Loucy (cell line): ENCODE measurements around the gene LBH.

Experiments
- H2AFZ ChIP-seq: fragments of 200-600 bp; sonication (generic); 2 replicates; pipeline ENCODE4 v1.6.0; 2016; ENCODE audit warnings: antibody characterized with exemption, mild to moderate bottlenecking, low read length, moderate library complexity
- H3F3A ChIP-seq: fragments of 200-600 bp; 2 replicates; pipeline ENCODE4 v1.6.0; 2016; ENCODE audit warnings: antibody characterized with exemption, low read depth, mild to moderate bottlenecking
- H3K27me3 ChIP-seq: fragments of 200-600 bp; sonication (generic); 2 replicates; pipeline ENCODE4 v1.6.1; 2014; ENCODE audit warnings: low read length, mild to moderate bottlenecking; ENCODE audit not compliant: insufficient read depth, poor library complexity, severe bottlenecking
- H3K36me3 ChIP-seq: fragments of 200-600 bp; sonication (generic); 2 replicates; pipeline ENCODE4 v1.6.1; 2016; ENCODE audit warnings: low read length; ENCODE audit not compliant: insufficient read depth
- H3K4me1 ChIP-seq: fragments of 200-600 bp; sonication (generic); 2 replicates; pipeline ENCODE4 v1.5.1; 2014; ENCODE audit warnings: low read length, mild to moderate bottlenecking; ENCODE audit not compliant: insufficient read depth, poor library complexity, severe bottlenecking
- H3K4me2 ChIP-seq: fragments of 200-600 bp; sonication (generic); 2 replicates; pipeline ENCODE4 v1.6.0; 2014; ENCODE audit warnings: antibody characterized with exemption, low read length, low read depth, mild to moderate bottlenecking; ENCODE audit not compliant: poor library complexity, severe bottlenecking
- H3K4me3 ChIP-seq: fragments of 200-600 bp; sonication (generic); 2 replicates; pipeline ENCODE4 v1.5.1; 2014; ENCODE audit warnings: low read length, mild to moderate bottlenecking, mixed read lengths; ENCODE audit not compliant: poor library complexity, severe bottlenecking
- H3K79me2 ChIP-seq: fragments of 200-600 bp; sonication (generic); 2 replicates; pipeline ENCODE4 v1.6.1; 2014; ENCODE audit warnings: low read length; ENCODE audit not compliant: insufficient read depth
- H3K9ac ChIP-seq: fragments of 200-600 bp; sonication (generic); 2 replicates; pipeline ENCODE4 v1.6.0; 2014; ENCODE audit warnings: mild to moderate bottlenecking, low read depth, low read length, moderate library complexity; ENCODE audit not compliant: poor library complexity, severe bottlenecking
- H3K9me2 ChIP-seq: fragments of 200-600 bp; sonication (generic); replicated peaks from 2 replicates; pipeline ENCODE4 v1.6.1; 2016; ENCODE audit warnings: low read depth, low read length, mixed read lengths
- H3K9me3 ChIP-seq: fragments of 200-600 bp; sonication (generic); 2 replicates; pipeline ENCODE4 v1.6.1; 2014; ENCODE audit warnings: mild to moderate bottlenecking, antibody characterized with exemption, low read length, low read depth; ENCODE audit not compliant: insufficient read depth
- H4K20me1 ChIP-seq: fragments of 200-600 bp; sonication (generic); 2 replicates; pipeline ENCODE4 v1.6.0; 2014; ENCODE audit warnings: antibody characterized with exemption, low read length, mild to moderate bottlenecking; ENCODE audit not compliant: insufficient read depth, poor library complexity, severe bottlenecking
- EZH2phosphoT487 ChIP-seq: fragments of 200-600 bp; IDR thresholded peaks from 2 replicates; pipeline ENCODE4 v1.6.1; 2018; ENCODE audit warnings: antibody characterized with exemption, mild to moderate bottlenecking, moderate library complexity, borderline replicate concordance
- TF ChIP-seq, protein P1 (sequence below): fragments of 200-600 bp; sonication (generic); conservative IDR thresholded peaks from 2 replicates; pipeline ENCODE4 v1.5.1; 2014; ENCODE audit warnings: mild to moderate bottlenecking, antibody characterized with exemption, low read length

Gene LBH

DNA sequence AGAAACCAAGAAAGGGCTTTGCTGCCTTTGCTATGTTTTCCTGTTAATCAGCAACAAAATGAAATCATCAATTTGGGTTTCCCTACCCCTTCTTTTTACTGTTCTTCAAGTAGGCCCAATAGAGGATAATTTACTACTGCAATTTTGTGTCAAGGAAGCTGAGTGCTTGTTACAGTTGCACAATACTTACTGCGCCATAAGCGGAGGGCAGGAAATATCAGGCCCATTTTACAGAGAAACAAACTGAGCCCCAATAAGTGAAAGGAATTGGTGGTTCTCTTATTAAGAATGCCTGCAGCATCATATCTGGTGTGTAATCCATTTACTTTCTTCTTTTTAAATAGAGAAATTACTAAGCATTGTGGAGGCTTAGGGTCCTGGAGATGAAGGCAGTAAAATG is 9.3 kb upstream of the LBH start:
- no peaks in the 10 kb centered on the region for H3K79me2 ChIP-seq
- no peak overlapping the region for H3K4me2 ChIP-seq
- H3K4me3 ChIP-seq, result no peak overlapping the region
- H3K9ac ChIP-seq, result no peak overlapping the region
- TF ChIP-seq, protein P1, sequence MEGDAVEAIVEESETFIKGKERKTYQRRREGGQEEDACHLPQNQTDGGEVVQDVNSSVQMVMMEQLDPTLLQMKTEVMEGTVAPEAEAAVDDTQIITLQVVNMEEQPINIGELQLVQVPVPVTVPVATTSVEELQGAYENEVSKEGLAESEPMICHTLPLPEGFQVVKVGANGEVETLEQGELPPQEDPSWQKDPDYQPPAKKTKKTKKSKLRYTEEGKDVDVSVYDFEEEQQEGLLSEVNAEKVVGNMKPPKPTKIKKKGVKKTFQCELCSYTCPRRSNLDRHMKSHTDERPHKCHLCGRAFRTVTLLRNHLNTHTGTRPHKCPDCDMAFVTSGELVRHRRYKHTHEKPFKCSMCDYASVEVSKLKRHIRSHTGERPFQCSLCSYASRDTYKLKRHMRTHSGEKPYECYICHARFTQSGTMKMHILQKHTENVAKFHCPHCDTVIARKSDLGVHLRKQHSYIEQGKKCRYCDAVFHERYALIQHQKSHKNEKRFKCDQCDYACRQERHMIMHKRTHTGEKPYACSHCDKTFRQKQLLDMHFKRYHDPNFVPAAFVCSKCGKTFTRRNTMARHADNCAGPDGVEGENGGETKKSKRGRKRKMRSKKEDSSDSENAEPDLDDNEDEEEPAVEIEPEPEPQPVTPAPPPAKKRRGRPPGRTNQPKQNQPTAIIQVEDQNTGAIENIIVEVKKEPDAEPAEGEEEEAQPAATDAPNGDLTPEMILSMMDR, result no peak
- no peak for TF ChIP-seq EZH2phosphoT487
- H3K9me2 ChIP-seq, result no peaks in the 10 kb centered on the region
- H3K4me1 ChIP-seq, result peaks cover 36% of the 10 kb centered on the region
- H3F3A ChIP-seq, result no peaks in the 10 kb centered on the region
- H2AFZ ChIP-seq, result no peak overlapping the region
- no peaks in the 10 kb centered on the region for H3K36me3 ChIP-seq
- no peaks in the 10 kb centered on the region for H3K9me3 ChIP-seq
- H4K20me1 ChIP-seq, result no peaks in the 10 kb centered on the region
- no peaks in the 10 kb centered on the region for H3K27me3 ChIP-seq

DNA sequence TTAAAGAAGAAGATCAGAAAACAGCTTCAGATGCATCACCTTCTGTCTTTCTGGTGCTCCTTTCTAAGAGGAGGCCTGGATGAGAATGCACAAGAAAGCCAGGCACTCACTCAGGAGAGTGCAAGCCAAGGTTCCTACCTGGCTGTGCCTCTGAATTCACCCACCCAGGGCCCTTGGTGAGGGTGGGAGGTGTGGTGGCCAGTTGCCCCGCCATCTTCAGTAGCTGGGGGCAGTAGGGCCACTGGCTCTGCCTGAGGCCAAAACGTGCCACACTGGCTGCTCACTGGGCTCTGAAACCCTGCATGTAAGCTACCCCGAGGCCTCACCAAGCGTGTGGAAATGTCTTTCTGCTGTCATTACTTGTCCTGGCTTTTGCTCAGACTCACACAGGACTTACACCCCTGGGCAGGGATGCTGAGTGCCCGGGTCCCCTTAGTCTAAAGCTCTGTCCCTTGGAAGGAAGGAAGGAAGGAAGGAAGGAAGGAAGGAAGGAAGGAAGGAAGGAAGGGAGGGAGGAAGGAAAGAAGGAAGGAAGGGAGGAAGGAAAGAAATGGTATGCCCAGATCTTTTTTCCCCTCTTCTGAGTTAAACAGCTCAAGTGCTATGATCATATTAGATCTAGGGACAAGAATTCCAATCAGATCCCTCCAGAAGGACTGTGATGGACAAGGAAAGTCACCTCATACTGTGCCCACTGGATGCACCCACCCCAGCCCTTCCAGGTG is 8.5 kb upstream of the LBH start:
- H3K9ac ChIP-seq, result no peak overlapping the region

DNA sequence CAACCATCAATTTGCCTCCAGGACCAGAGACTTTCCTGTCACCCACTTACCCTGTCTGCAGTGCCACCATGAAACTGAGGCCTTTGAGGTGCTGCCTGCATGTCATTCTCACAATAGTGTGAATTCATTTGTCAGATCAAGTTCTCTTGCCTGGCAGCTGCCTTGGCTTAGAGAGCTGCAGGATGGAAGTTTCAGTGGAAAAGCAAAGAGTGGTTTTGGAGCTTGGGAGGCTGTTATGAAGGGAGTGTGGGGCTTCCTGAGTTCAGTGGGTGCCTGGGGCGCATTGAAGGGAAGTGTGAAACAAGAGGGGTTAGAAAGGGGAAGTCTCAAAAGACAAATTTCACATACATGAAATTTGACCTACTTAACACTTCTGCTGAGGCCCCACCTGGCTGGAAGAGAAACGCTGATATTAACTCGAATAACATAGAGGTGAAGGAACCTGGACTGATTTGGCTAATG is 7.9 kb upstream of the LBH start:
- peaks cover 36% of the 10 kb centered on the region for H3K4me1 ChIP-seq
- H3K9me2 ChIP-seq, result no peaks in the 10 kb centered on the region
- no peaks in the 10 kb centered on the region for H3K27me3 ChIP-seq
- H3K79me2 ChIP-seq, result no peaks in the 10 kb centered on the region
- no peak for TF ChIP-seq EZH2phosphoT487
- TF ChIP-seq, protein P1, result no peak
- H3K36me3 ChIP-seq, result no peaks in the 10 kb centered on the region
- peak overlapping the region; percentile 51 for H2AFZ ChIP-seq
- no peaks in the 10 kb centered on the region for H3K9me3 ChIP-seq
- H3K4me2 ChIP-seq, result no peak overlapping the region
- no peak overlapping the region for H3K9ac ChIP-seq
- H4K20me1 ChIP-seq, result no peaks in the 10 kb centered on the region
- H3K4me3 ChIP-seq, result no peak overlapping the region
- H3F3A ChIP-seq, result no peaks in the 10 kb centered on the region

More for the DNA sequence above, 8.5 kb upstream of the LBH start:
- Histone ChIP-seq H3K36me3 (no peaks in the 10 kb centered on the region), H3F3A (no peaks in the 10 kb centered on the region), H3K4me2 (no peak overlapping the region), H3K4me3 (no peak overlapping the region), H3K9me3 (no peaks in the 10 kb centered on the region), H3K27me3 (no peaks in the 10 kb centered on the region), H4K20me1 (no peaks in the 10 kb centered on the region), H3K9me2 (no peaks in the 10 kb centered on the region), H3K79me2 (no peaks in the 10 kb centered on the region), H3K4me1 (peaks cover 36% of the 10 kb centered on the region), H2AFZ (peak overlapping the region; percentile 51; the same call in 1 of the 2 replicates)
- TF ChIP-seq, protein P1, result no peak
- TF ChIP-seq EZH2phosphoT487, result no peak
